ENCODE data around the gene ZNF277.
"Not testable (repeated sequence)": the region's sequence is repeated elsewhere in the genome, so short reads cannot be mapped to it uniquely, and the experiment has no call there.

Gene ZNF277

DNA sequence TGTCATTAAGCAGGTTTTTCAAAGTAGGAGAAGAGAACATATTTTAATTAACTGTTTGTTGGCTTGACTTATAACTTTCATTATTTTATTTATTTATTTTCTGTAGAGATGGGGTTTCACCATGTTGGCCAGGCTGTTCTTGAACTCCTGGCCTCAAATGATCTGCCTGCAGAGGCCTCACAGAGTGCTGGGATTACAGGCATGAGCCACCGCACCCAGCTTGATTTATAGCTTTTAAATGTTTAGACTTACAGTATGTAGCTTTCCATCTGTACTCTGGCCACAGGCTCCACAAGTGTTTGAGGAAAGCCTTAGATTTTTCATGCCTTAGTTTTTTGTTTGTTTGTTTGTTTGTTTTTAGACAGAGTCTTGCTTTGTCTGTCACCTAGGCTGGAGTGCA lies 171.1 kb downstream of the ZNF277 start:
- Histone ChIP-seq H3K27me3 (ENCODE audit: control insufficient read depth, insufficient read depth, low read length) (no peaks in the 10 kb centered on the region), H3K9ac (ENCODE audit: low read length) (no peak overlapping the region), H3K36me3 (ENCODE audit: control insufficient read depth, insufficient read depth, low read length) (no peaks in the 10 kb centered on the region), H3K4me1 (ENCODE audit: control insufficient read depth, insufficient read depth, low read length) (no peaks in the 10 kb centered on the region), H3K9me3 (ENCODE audit: control insufficient read depth, insufficient read depth, low read depth, low read length) (no peaks in the 10 kb centered on the region), H3K27ac (ENCODE audit: low read depth, low read length) (no peak overlapping the region), H3K4me3 (ENCODE audit: low read depth, low read length) (no peak overlapping the region)

DNA sequence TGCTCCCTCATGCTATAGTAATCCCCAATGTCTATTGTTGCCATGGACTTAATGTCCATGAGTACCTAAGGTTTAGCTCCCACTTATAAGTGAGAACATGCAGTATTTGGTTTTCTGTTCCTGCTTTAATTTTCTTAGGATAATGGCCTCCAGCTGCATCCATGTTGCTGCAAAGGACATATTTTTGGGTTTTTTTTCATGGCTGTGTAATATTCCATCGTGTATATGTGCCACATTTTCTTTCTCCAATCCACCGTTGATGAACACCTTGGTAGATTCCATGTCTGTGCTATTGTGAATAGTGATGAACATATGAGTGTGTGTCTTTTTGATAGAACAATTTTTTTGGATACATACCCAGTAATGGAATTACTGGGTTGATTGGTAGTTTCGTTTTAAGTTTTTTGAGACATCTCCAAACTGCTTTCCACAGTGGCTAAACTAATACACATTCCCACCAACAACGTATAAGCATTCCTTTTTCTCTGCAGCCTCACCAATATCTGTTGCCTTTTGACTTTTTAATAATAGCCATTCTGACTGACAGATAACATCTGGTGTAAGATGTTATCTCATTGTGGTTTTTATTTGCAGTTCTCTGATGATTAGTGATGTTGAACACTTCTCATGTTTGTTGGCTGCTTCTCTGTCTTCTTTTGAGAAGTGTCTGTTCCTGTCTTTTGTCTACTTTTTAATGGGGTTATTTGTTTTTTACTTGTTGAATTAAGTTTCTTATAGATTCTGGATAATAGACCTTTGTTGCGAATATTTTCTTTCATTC lies 175.0 kb downstream of the ZNF277 start:
- Histone ChIP-seq H3K27me3 (ENCODE audit: control insufficient read depth, insufficient read depth, low read length) (no peaks in the 10 kb centered on the region), H3K4me3 (ENCODE audit: low read depth, low read length) (no peak overlapping the region), H3K4me1 (ENCODE audit: control insufficient read depth, insufficient read depth, low read length) (no peaks in the 10 kb centered on the region), H3K9ac (ENCODE audit: low read length) (no peak overlapping the region), H3K9me3 (ENCODE audit: control insufficient read depth, insufficient read depth, low read depth, low read length) (no peaks in the 10 kb centered on the region), H3K36me3 (ENCODE audit: control insufficient read depth, insufficient read depth, low read length) (no peaks in the 10 kb centered on the region), H3K27ac (ENCODE audit: low read depth, low read length) (no peak overlapping the region)

DNA sequence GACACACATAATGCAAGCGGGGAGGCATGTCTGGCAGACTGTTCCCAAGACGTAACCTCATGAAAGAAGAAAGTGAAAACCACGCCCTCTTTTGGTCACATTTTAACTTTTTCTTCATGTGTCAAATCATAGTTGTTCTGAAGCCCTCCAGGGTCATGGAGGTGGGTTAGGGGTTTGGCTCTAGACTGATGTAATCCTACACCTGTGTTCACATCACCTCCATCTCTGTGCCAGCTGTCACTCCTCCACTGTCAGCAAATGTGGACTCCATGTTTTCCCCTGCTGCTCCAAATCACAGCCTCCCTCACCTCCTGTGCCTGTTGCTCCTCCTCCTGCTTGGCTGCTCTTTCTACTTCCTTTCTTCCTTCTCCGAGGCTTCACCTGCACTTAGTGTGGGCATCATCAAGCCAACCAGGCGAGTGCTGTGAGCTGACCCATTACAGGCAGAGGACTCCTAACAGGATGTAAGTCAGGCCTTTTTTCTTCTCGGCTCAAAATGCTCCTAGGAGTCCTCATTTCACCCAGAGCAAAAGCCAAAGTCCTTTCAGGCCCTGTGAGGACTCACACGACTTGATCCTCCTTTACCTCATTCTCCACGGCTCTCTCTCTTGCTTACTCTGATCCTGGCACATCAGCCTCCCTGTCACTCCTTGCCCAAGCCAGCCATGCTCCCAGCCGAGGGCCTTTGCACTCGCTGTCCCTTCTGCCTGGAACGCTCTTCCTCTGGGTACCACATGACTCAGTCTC lies 177.3 kb downstream of the ZNF277 start:
- no peak overlapping the region for H3K4me3 ChIP-seq (ENCODE audit: low read depth, low read length)
- H3K9me3 ChIP-seq (ENCODE audit: control insufficient read depth, insufficient read depth, low read depth, low read length): no peaks in the 10 kb centered on the region
- H3K4me1 ChIP-seq (ENCODE audit: control insufficient read depth, insufficient read depth, low read length): no peaks in the 10 kb centered on the region
- no peaks in the 10 kb centered on the region for H3K27me3 ChIP-seq (ENCODE audit: control insufficient read depth, insufficient read depth, low read length)
- no peak overlapping the region for H3K9ac ChIP-seq (ENCODE audit: low read length)
- no peaks in the 10 kb centered on the region for H3K36me3 ChIP-seq (ENCODE audit: control insufficient read depth, insufficient read depth, low read length)
- H3K27ac ChIP-seq (ENCODE audit: low read depth, low read length): no peak overlapping the region

DNA sequence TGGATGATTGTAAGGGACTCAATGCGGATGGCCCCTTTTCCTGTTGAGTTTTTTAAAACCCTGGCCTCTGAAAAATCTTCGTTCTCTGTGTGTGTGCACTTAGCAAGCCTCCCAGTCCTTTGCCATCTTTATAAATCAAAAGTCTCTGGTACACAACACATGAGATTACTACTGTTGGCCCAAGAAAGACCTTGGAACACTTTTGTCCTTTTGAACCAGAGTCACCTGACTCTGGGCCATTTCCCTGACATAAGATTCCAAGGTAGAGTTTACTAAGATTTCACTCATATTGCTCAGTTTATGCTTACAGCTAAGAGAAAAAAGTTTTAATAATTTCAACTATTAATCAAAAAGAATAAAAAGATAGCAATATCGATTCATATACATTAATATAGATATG lies 179.0 kb downstream of the ZNF277 start:
- H3K36me3 ChIP-seq (ENCODE audit: control insufficient read depth, insufficient read depth, low read length): no peaks in the 10 kb centered on the region
- no peak overlapping the region for H3K9ac ChIP-seq (ENCODE audit: low read length)
- H3K27me3 ChIP-seq (ENCODE audit: control insufficient read depth, insufficient read depth, low read length): no peaks in the 10 kb centered on the region
- no peaks in the 10 kb centered on the region for H3K4me1 ChIP-seq (ENCODE audit: control insufficient read depth, insufficient read depth, low read length)
- H3K4me3 ChIP-seq (ENCODE audit: low read depth, low read length): no peak overlapping the region
- H3K9me3 ChIP-seq (ENCODE audit: control insufficient read depth, insufficient read depth, low read depth, low read length): no peaks in the 10 kb centered on the region
- no peak overlapping the region for H3K27ac ChIP-seq (ENCODE audit: low read depth, low read length)

DNA sequence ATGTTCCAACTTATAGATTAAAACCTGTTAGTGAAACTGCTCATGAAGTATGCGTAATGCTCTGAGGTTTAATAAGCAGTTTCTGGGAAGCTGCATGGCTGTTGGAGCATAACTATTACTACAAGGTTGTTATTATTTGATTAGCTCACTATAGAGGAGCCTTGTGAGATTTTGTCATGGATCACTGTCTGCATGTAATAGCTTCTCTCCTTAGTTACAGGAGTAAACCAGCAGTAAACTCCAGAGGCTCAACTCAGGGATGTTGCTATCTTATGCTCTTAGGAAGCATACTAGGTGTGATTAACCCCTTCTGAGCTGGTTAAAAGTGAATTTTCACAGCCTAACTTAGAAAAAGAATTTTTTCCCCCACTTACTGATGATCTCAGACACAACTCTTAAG lies 180.1 kb downstream of the ZNF277 start:
- no peak overlapping the region for H3K4me3 ChIP-seq (ENCODE audit: low read depth, low read length)
- no peaks in the 10 kb centered on the region for H3K27me3 ChIP-seq (ENCODE audit: control insufficient read depth, insufficient read depth, low read length)
- no peak overlapping the region for H3K27ac ChIP-seq (ENCODE audit: low read depth, low read length)
- no peaks in the 10 kb centered on the region for H3K36me3 ChIP-seq (ENCODE audit: control insufficient read depth, insufficient read depth, low read length)
- H3K4me1 ChIP-seq (ENCODE audit: control insufficient read depth, insufficient read depth, low read length): no peaks in the 10 kb centered on the region
- H3K9me3 ChIP-seq (ENCODE audit: control insufficient read depth, insufficient read depth, low read depth, low read length): no peaks in the 10 kb centered on the region
- no peak overlapping the region for H3K9ac ChIP-seq (ENCODE audit: low read length)

DNA sequence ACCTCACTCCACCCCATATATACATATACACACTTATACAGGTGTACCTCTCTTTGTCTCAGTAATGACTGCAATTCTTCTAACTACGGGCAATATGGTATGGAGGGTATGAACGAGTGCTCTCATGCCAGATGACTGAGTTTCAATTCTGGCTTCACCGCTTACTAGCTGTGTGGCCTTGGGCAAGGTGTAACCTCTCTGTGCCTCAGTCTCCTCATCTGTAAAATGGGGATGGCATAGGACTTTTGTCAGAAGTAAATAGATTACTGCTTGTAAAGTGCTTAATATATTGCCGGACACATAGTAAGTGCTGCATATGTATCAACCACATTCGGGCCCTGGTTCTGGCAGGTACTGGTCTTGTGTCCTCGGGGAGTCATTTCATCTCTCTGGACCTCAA lies 183.7 kb downstream of the ZNF277 start:
- H3K27ac ChIP-seq (ENCODE audit: low read depth, low read length): no peak overlapping the region
- H3K4me3 ChIP-seq (ENCODE audit: low read depth, low read length): no peak overlapping the region
- no peaks in the 10 kb centered on the region for H3K36me3 ChIP-seq (ENCODE audit: control insufficient read depth, insufficient read depth, low read length)
- no peak overlapping the region for H3K9ac ChIP-seq (ENCODE audit: low read length)
- H3K4me1 ChIP-seq (ENCODE audit: control insufficient read depth, insufficient read depth, low read length): peaks cover 5% of the 10 kb centered on the region; the same call in 1 of the 2 replicates
- no peaks in the 10 kb centered on the region for H3K9me3 ChIP-seq (ENCODE audit: control insufficient read depth, insufficient read depth, low read depth, low read length)
- H3K27me3 ChIP-seq (ENCODE audit: control insufficient read depth, insufficient read depth, low read length): no peaks in the 10 kb centered on the region

DNA sequence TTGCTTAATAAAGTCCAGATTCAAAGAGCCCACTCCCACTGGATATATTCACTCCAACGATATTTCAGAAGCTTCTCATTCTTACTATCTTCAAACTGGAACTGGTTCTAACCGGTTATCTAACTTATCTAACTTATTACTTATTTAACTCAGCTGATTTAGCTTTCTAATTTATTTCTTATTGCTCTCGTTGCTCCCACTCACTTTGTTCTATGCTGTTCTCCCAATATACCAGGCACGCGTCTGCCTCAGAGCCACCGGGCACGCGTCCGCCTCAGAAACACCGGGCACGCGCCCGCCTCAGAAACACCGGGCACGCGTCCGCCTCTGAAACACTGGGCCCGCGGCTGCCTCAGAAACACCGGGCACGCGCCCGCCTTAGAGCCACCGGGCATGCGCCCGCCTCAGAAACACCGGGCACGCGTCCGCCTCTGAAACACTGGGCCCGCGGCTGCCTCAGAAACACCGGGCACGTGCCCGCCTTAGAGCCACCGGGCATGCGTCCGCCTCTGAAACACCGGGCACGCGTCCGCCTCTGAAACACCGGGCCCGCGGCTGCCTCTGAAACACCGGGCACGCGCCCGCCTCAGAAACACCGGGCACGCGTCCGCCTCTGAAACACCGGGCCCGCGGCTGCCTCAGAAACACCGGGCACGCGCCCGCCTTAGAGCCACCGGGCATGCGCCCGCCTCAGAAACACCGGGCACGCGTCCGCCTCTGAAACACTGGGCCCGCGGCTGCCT lies 184.8 kb downstream of the ZNF277 start:
- H3K4me3 ChIP-seq (ENCODE audit: low read depth, low read length): peak overlapping the region; percentile 54
- not testable (repeated sequence) for H3K36me3 ChIP-seq (ENCODE audit: control insufficient read depth, insufficient read depth, low read length); H3K9me3 ChIP-seq (ENCODE audit: control insufficient read depth, insufficient read depth, low read depth, low read length); H3K27me3 ChIP-seq (ENCODE audit: control insufficient read depth, insufficient read depth, low read length); H3K9ac ChIP-seq (ENCODE audit: low read length); H3K27ac ChIP-seq (ENCODE audit: low read depth, low read length); H3K4me1 ChIP-seq (ENCODE audit: control insufficient read depth, insufficient read depth, low read length)

DNA sequence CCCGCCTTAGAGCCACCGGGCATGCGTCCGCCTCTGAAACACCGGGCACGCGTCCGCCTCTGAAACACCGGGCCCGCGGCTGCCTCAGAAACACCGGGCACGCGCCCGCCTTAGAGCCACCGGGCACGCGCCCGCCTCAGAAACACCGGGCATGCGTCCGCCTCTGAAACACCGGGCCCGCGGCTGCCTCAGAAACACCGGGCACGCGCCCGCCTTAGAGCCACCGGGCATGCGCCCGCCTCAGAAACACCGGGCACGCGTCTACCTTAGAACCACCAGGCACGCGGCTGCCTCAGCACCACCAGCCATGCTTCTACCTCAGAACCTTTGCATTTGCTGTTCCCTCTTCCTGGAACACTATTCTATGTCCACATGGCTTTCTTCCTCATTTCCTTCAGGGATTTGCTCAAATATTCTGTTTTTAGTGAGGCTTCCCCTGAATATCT lies 185.4 kb downstream of the ZNF277 start:
- not testable (repeated sequence) for H3K36me3 ChIP-seq (ENCODE audit: control insufficient read depth, insufficient read depth, low read length); H3K27me3 ChIP-seq (ENCODE audit: control insufficient read depth, insufficient read depth, low read length); H3K9me3 ChIP-seq (ENCODE audit: control insufficient read depth, insufficient read depth, low read depth, low read length); H3K4me1 ChIP-seq (ENCODE audit: control insufficient read depth, insufficient read depth, low read length)
- peak overlapping the region; percentile 24 for H3K9ac ChIP-seq (ENCODE audit: low read length)
- peak overlapping the region; percentile 54 for H3K4me3 ChIP-seq (ENCODE audit: low read depth, low read length)
- H3K27ac ChIP-seq (ENCODE audit: low read depth, low read length): peak overlapping the region; percentile 12; the same call in 1 of the 2 replicates

Data from HUES6 (cell line).